ENCODE results near the gene NR4A2.

The NR4A2 gene

DNA sequence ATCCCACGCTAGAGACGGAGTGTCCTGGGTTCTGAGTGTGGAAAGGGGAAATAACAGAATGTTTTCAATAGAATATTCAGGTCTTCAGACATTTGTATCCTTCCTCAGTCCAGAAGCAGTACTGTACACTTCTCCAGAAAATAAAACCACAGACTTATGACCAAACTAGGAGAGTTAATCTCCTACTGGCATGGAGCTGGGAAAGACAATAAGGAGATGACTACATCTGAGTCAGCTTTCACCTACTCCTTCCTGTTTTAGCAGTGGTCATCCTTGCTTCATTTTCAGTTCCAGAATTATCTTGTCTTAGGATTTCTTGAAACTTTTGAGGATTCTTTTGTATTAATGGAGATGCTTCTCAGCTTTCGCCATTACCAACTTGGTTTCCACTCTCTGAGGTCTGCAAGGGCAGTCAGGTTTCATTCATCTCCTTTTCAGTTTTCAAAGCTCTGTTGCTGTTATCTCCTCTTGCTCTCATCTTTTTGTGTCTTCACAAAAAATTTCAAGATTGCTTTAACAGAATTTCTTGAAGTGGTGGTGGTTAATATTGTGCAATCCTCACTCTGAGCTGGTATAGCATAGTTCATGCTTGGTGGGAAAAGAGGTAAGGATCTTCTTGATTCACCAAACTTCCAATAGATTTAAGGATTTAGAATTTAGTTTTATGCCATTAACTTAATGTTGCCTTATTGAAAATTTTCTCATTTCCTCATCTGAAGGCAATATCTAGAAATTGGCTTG lies 23.7 kb upstream of the NR4A2 start:
- H3K4me3 ChIP-seq (ENCODE audit: low read depth, low read length): no peak overlapping the region
- TF ChIP-seq, protein P1, sequence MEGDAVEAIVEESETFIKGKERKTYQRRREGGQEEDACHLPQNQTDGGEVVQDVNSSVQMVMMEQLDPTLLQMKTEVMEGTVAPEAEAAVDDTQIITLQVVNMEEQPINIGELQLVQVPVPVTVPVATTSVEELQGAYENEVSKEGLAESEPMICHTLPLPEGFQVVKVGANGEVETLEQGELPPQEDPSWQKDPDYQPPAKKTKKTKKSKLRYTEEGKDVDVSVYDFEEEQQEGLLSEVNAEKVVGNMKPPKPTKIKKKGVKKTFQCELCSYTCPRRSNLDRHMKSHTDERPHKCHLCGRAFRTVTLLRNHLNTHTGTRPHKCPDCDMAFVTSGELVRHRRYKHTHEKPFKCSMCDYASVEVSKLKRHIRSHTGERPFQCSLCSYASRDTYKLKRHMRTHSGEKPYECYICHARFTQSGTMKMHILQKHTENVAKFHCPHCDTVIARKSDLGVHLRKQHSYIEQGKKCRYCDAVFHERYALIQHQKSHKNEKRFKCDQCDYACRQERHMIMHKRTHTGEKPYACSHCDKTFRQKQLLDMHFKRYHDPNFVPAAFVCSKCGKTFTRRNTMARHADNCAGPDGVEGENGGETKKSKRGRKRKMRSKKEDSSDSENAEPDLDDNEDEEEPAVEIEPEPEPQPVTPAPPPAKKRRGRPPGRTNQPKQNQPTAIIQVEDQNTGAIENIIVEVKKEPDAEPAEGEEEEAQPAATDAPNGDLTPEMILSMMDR (IDR thresholded peaks at IDR 0.05; ENCODE audit: borderline replicate concordance, insufficient read depth, low read depth, low read length): no peak

DNA sequence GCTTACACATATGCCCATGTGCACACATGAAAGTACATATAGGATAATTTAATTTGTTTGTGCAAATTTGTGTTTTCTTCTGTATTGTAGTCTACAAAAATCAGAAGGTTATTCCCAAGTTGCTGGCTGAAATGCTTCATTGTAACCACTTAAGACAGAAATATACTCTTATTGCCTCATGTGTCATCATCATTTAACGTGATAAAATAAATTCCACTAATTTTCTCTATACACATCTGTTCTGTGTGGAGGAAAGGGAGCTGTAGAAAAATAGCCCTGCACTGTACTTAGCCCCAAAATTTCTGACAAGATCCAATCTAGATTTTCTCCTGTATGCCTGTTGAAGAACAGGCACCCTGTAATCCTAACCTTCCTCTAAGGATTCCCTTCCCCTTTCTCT lies 20.4 kb upstream of the NR4A2 start:
- TF ChIP-seq, protein P1 (IDR thresholded peaks at IDR 0.05; ENCODE audit: borderline replicate concordance, insufficient read depth, low read depth, low read length): no peak
- no peak overlapping the region for H3K4me3 ChIP-seq (ENCODE audit: low read depth, low read length)

DNA sequence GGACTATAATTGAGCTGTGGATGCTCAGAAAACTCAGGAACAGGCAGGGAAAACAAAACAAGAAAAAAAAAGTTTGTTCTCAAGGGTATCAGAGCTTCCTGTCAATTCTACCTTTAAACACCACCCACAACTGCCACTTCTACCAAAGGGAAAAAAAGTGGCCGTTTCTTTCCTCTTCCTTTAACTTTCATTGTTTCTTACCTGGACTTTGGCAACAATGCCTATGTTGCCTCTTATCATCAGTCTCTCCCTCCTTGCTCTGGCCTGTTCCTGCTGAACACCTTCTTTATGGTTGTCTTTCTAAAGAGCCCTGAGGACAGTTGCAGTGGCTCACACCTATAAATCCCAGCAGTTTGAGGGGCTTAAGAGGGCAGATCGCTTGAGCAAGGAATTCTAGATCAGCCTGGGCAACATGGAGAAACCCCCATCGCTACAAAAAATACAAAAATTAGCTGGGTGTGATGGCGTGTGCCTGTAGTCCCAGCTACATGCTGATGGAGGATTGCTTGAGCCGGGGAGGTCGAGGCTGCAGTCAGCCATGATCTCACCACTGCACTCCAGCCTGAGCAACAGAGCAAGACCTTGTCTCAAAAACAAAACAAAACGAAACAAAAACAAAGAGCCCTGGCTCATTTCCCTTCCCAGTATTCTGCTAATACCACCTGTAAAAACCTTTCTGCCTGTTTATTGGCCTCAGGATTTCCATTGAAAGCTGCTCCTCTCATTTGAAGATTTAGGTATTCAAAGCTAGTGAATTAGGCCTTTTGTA lies 18.0 kb upstream of the NR4A2 start:
- TF ChIP-seq, protein P1 (IDR thresholded peaks at IDR 0.05; ENCODE audit: borderline replicate concordance, insufficient read depth, low read depth, low read length): no peak
- H3K4me3 ChIP-seq (ENCODE audit: low read depth, low read length): no peak overlapping the region

DNA sequence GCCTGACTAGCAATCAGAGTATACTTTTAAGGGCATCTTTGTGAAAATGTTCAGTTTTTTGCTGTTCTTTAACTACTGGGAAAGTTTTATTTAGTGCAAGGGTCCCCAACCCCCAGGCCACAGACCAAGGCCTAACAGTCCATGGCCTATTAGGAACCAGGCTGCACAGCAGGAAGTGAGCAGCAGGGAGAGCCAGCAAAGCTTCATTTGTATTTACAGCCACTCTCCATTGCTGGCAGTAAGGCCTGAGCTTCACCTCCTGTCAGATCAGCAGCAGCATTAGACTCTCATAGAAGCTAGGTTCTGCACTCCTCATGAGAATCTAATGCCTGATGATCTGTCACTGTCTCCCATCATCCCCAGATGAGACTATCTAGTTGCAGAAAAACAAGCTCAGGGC lies 17.1 kb upstream of the NR4A2 start:
- TF ChIP-seq, protein P1 (IDR thresholded peaks at IDR 0.05; ENCODE audit: borderline replicate concordance, insufficient read depth, low read depth, low read length): no peak
- no peak overlapping the region for H3K4me3 ChIP-seq (ENCODE audit: low read depth, low read length)

DNA sequence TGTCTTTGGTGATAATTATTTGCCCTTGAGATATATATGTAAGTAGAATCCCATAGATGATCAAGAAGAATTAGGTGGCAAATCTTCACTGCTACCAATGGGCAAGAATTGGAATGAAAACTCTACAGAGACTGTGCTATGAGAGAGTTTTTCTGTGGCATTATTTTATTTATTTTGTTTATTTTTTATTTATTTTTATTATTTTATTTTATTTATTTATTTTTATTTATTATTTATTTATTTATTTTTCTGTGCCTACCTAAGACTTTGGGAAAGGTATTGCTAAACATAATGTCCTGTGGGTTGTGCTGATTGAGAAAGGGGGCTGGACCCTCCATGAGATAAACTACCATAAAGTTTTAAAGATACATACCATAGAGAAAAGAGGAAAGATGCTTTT lies 16.6 kb upstream of the NR4A2 start:
- TF ChIP-seq, protein P1 (IDR thresholded peaks at IDR 0.05; ENCODE audit: borderline replicate concordance, insufficient read depth, low read depth, low read length): no peak
- H3K4me3 ChIP-seq (ENCODE audit: low read depth, low read length): no peak overlapping the region

DNA sequence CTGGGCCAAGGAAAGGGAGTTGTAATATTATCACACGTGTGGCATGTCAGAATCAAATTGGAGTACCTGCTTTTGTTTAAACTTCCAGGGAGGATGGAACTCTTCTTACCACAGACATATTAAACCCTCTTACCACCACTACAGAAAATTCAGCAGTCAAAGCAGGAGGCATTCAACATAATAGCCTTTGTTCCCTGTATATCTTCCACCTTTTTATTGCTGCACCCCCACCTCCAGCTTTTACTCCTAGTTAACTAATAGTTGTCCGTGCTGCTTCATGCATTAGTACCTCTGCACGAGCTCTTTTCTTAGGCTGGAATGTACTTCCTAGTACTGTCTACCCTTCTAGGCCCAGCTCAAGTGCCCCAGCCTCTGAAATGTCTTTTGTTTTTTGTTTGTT lies 14.9 kb upstream of the NR4A2 start:
- TF ChIP-seq, protein P1 (IDR thresholded peaks at IDR 0.05; ENCODE audit: borderline replicate concordance, insufficient read depth, low read depth, low read length): no peak
- H3K4me3 ChIP-seq (ENCODE audit: low read depth, low read length): no peak overlapping the region

DNA sequence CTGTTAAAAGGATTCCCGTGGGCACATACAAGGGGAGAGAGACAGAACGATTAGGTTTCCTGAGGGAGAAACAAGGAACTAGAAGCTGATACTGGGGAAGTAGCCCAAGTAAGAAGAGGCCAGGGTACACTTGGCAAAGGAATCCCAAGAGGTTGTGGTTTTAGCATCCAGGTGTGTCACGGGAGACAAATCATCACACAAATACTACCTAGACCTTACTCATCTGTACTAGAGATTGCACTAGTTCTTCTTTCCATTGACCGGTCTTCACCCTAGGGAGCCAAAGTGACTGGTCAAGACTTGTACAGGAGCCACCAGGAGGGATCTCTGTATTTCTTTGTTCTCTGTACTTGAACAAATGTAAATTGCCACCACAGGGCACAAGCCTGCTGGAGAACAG lies 14.2 kb upstream of the NR4A2 start:
- no peak overlapping the region for H3K4me3 ChIP-seq (ENCODE audit: low read depth, low read length)
- TF ChIP-seq, protein P1 (IDR thresholded peaks at IDR 0.05; ENCODE audit: borderline replicate concordance, insufficient read depth, low read depth, low read length): no peak
